ENCODE results near the gene PBXIP1.
A peak's percentile ranks its signal among the peaks of the same experiment; 100 is the strongest.
"Not testable (repeated sequence)": the region's sequence is repeated elsewhere in the genome, so short reads cannot be mapped to it uniquely, and the experiment has no call there.

The PBXIP1 gene

DNA sequence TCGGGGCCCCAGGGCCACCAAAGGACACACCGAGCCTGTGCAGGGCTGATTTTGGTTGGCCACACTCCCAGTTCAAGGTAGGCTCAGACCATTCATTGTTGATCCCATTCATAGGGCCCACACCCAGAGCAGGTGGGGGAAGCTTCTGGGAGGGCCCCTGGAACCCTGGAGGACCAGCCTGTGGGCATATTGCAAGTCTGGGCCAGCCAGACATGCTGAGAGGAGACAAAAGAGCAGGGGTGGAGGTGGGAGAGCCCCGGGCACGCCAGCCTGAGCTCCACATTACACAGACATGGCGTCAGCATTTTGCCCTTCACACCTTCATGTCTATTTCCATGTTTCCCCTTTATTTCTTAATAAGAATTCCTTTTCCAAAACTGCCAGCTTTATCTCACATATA, 45.0 kb downstream of the PBXIP1 start:
- H4K20me1 ChIP-seq (ENCODE audit: control insufficient read depth, insufficient read depth, low read depth, low read length) = no peaks in the 10 kb centered on the region

GRCh38 chr1:154908937-154909336, 47.0 kb downstream of the PBXIP1 start:
- Histone ChIP-seq H3K27me3 (ENCODE audit: control insufficient read depth, low read length) (no peaks in the 10 kb centered on the region), H3K4me2 (ENCODE audit: low read length) (no peak overlapping the region), H3K4me3 (ENCODE audit: low read length) (no peak overlapping the region), H3K9me3 (ENCODE audit: control insufficient read depth, insufficient read depth, low read length) (peaks cover 2% of the 10 kb centered on the region; the same call in 1 of the 2 replicates), H3K9me2 (replicated peaks; ENCODE audit: control insufficient read depth, low read length) (no peaks in the 10 kb centered on the region), H3K36me3 (ENCODE audit: control insufficient read depth, low read length) (no peaks in the 10 kb centered on the region), H4K20me1 (ENCODE audit: control insufficient read depth, insufficient read depth, low read depth, low read length) (no peaks in the 10 kb centered on the region), H3K4me1 (ENCODE audit: control insufficient read depth, low read length) (no peaks in the 10 kb centered on the region), H3F3A (ENCODE audit: control insufficient read depth, insufficient read depth) (peaks cover 3% of the 10 kb centered on the region; the same call in 1 of the 2 replicates), H3K27ac (ENCODE audit: low read depth, low read length) (no peak overlapping the region), H3K79me2 (ENCODE audit: control insufficient read depth, low read length) (no peaks in the 10 kb centered on the region)
- TF ChIP-seq CTCF (IDR thresholded peaks at IDR 0.05; ENCODE audit: low read depth, low read length, poor library complexity, severe bottlenecking) = no peak
- no peak for TF ChIP-seq EZH2phosphoT487 (IDR thresholded peaks at IDR 0.05; ENCODE audit: borderline replicate concordance, low read length)

More for the DNA sequence above, 45.0 kb downstream of the PBXIP1 start:
- Histone ChIP-seq H3K27me3 (ENCODE audit: control insufficient read depth, low read length) (no peaks in the 10 kb centered on the region), H3K4me1 (ENCODE audit: control insufficient read depth, low read length) (no peaks in the 10 kb centered on the region), H3K4me2 (ENCODE audit: low read length) (no peak overlapping the region), H3F3A (ENCODE audit: control insufficient read depth, insufficient read depth) (no peaks in the 10 kb centered on the region), H3K4me3 (ENCODE audit: low read length) (no peak overlapping the region), H3K9me3 (ENCODE audit: control insufficient read depth, insufficient read depth, low read length) (peaks cover 2% of the 10 kb centered on the region; the same call in 1 of the 2 replicates), H3K36me3 (ENCODE audit: control insufficient read depth, low read length) (no peaks in the 10 kb centered on the region), H3K27ac (ENCODE audit: low read depth, low read length) (no peak overlapping the region), H3K79me2 (ENCODE audit: control insufficient read depth, low read length) (no peaks in the 10 kb centered on the region), H3K9me2 (replicated peaks; ENCODE audit: control insufficient read depth, low read length) (no peaks in the 10 kb centered on the region)
- TF ChIP-seq EZH2phosphoT487 (IDR thresholded peaks at IDR 0.05; ENCODE audit: borderline replicate concordance, low read length) (no peak), CTCF (IDR thresholded peaks at IDR 0.05; ENCODE audit: low read depth, low read length, poor library complexity, severe bottlenecking) (no peak)

DNA sequence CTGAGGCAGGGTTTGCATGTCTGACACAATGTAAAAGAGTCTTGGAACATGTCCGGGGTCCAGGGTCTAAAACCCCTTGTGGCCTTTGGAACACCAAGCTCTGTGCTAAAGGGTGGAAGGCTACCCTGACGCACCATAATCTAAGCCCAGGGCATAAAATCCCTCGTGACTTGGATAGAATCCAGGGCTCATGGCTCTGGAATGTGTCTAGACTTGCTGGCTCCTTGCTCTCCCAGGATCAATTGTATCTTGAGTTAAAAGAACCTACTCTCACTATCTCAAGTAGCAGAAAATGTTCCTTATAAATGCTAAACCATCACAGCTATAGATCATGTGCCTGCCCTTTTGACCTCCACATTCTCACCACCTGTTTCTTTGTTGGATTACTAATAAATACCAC, 47.8 kb downstream of the PBXIP1 start:
- not testable (repeated sequence) for H3K9me2 ChIP-seq (replicated peaks; ENCODE audit: control insufficient read depth, low read length); H3K27ac ChIP-seq (ENCODE audit: low read depth, low read length); H3K36me3 ChIP-seq (ENCODE audit: control insufficient read depth, low read length); H4K20me1 ChIP-seq (ENCODE audit: control insufficient read depth, insufficient read depth, low read depth, low read length); H3K4me2 ChIP-seq (ENCODE audit: low read length); H3K4me3 ChIP-seq (ENCODE audit: low read length); H3K79me2 ChIP-seq (ENCODE audit: control insufficient read depth, low read length); H3K4me1 ChIP-seq (ENCODE audit: control insufficient read depth, low read length); H3K9me3 ChIP-seq (ENCODE audit: control insufficient read depth, insufficient read depth, low read length); H3F3A ChIP-seq (ENCODE audit: control insufficient read depth, insufficient read depth); H3K27me3 ChIP-seq (ENCODE audit: control insufficient read depth, low read length)

GRCh38 chr1:154906621-154907081, 49.2 kb downstream of the PBXIP1 start:
- H3K27ac ChIP-seq (ENCODE audit: low read depth, low read length) = no peak overlapping the region
- no peaks in the 10 kb centered on the region for H3K79me2 ChIP-seq (ENCODE audit: control insufficient read depth, low read length)
- H3K36me3 ChIP-seq (ENCODE audit: control insufficient read depth, low read length) = no peaks in the 10 kb centered on the region
- H3K9me3 ChIP-seq (ENCODE audit: control insufficient read depth, insufficient read depth, low read length) = peaks cover 2% of the 10 kb centered on the region; the same call in 1 of the 2 replicates
- H3K9me2 ChIP-seq (replicated peaks; ENCODE audit: control insufficient read depth, low read length) = no peaks in the 10 kb centered on the region
- no peak overlapping the region for H3K4me2 ChIP-seq (ENCODE audit: low read length)
- H4K20me1 ChIP-seq (ENCODE audit: control insufficient read depth, insufficient read depth, low read depth, low read length) = no peaks in the 10 kb centered on the region
- peaks cover 3% of the 10 kb centered on the region; the same call in 1 of the 2 replicates for H3F3A ChIP-seq (ENCODE audit: control insufficient read depth, insufficient read depth)
- no peak overlapping the region for H3K4me3 ChIP-seq (ENCODE audit: low read length)
- H3K4me1 ChIP-seq (ENCODE audit: control insufficient read depth, low read length) = no peaks in the 10 kb centered on the region
- peak; percentile 27 for TF ChIP-seq CTCF (IDR thresholded peaks at IDR 0.05; ENCODE audit: low read depth, low read length, poor library complexity, severe bottlenecking)
- TF ChIP-seq EZH2phosphoT487 (IDR thresholded peaks at IDR 0.05; ENCODE audit: borderline replicate concordance, low read length) = no peak
- H3K27me3 ChIP-seq (ENCODE audit: control insufficient read depth, low read length) = no peaks in the 10 kb centered on the region

All from DOHH2 (cell line).